GM12874 (cell line): ENCODE data around the gene CEP78.

ENCODE experiments used
- TF ChIP-seq, protein P1 (sequence below): IDR thresholded peaks from 2 replicates; pipeline ENCODE4 v1.5.1; 2011; ENCODE audit warnings: low read depth, mild to moderate bottlenecking, control low read depth, low read length, moderate library complexity; ENCODE audit not compliant: insufficient read depth

Gene CEP78, protein sequence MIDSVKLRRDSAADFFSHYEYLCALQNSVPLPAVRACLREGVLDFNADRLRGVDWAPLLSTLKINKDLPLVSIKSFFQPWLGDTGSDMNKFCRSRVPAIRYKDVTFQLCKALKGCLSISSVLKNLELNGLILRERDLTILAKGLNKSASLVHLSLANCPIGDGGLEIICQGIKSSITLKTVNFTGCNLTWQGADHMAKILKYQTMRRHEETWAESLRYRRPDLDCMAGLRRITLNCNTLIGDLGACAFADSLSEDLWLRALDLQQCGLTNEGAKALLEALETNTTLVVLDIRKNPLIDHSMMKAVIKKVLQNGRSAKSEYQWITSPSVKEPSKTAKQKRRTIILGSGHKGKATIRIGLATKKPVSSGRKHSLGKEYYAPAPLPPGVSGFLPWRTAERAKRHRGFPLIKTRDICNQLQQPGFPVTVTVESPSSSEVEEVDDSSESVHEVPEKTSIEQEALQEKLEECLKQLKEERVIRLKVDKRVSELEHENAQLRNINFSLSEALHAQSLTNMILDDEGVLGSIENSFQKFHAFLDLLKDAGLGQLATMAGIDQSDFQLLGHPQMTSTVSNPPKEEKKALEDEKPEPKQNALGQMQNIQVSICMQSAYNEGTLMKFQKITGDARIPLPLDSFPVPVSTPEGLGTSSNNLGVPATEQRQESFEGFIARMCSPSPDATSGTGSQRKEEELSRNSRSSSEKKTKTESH

DNA sequence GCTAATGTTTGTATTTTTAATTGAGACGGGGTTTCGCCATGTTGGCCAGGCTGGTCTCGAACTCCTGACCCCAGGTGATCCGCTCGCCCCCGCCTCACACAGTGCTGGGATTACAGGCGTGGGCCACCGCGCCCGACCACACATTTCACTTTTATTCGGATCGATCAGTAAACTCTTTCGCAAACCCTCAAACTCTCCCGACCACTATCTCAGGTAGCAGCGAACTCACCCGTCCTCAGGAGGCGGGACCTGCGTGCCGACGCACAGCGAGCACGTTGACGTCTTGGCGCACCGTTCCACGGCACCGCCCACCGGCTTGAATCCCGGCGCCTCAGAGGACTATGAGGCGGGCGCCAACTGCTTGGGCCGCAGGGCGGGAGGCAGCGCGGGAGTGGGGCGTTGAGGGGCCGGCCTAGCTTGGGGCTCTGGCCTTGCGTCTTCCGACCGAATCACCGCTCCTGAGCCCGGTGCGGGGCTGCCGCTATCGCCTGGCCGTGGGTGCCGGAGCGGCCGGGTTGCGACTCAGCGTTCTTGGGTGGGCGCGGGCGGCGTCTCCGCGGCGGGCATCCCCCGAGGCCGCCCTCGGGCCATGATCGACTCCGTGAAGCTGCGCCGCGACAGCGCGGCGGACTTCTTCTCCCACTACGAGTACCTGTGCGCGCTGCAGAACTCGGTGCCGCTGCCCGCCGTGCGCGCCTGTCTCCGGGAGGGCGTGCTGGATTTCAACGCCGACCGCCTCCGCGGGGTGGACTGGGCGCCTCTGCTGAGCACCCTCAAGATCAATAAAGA lies at the start of gene CEP78:
Gene CEP78 (plus strand): TSS at position 314 of the 789 bp plus-strand sequence. CDS start 276 bp downstream, at position 590.
- TF ChIP-seq, protein P1, sequence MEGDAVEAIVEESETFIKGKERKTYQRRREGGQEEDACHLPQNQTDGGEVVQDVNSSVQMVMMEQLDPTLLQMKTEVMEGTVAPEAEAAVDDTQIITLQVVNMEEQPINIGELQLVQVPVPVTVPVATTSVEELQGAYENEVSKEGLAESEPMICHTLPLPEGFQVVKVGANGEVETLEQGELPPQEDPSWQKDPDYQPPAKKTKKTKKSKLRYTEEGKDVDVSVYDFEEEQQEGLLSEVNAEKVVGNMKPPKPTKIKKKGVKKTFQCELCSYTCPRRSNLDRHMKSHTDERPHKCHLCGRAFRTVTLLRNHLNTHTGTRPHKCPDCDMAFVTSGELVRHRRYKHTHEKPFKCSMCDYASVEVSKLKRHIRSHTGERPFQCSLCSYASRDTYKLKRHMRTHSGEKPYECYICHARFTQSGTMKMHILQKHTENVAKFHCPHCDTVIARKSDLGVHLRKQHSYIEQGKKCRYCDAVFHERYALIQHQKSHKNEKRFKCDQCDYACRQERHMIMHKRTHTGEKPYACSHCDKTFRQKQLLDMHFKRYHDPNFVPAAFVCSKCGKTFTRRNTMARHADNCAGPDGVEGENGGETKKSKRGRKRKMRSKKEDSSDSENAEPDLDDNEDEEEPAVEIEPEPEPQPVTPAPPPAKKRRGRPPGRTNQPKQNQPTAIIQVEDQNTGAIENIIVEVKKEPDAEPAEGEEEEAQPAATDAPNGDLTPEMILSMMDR, result no peak

DNA sequence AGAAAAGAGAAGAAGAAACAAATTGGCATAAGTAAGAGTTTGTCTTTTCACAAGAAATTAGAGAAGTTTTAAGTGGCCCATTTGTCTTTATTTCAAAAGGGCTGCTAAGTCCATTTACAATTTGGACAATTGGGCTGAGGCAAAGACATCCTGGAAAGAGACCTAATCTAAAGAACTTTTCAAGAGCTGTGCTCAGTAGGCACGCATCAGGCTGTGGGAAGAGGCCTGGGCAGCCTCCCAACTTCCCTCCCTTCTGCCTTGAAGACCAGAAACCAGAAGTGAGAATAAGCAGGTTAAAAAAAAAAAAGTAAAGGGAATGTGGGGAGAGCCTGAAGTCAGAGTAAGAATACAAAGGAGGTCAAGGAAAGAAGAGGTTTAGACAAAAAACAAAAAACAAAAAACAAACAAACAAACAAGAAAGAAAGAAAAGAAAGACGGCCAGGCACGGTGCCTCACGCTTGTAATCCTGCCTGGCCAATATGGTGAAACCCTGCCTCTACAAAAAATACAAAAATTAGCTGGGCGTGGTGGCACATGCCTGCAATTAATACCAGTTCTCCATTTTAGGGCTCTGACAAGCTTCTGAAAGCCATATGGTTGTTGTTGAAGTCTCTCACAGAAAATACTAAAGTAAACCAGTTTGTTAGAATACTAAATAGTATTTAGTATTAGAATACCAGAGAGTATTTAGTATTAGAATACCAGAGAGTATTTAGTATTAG lies 48.0 kb upstream of the CEP78 start:
- TF ChIP-seq, protein P1, result no peak

DNA sequence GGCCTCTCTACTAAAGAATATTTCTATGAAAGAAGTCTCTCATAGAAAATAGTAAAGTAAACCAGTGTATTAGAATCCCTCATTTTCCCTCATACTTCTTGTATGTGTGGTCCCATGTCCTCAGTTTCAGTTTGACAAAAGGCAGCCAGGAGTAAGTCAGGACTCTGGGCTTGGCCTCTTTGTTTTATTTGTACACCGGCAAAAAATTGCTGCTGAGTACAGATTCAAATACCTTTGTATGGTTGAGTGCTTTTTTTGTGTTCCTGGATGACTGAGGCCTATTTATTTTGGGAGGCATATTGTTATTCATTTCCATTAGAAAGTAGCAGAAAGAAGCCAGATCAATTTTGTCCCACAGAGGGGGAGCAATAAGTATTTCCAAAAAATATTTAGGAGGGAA lies 47.3 kb upstream of the CEP78 start:
- TF ChIP-seq, protein P1, result no peak

DNA sequence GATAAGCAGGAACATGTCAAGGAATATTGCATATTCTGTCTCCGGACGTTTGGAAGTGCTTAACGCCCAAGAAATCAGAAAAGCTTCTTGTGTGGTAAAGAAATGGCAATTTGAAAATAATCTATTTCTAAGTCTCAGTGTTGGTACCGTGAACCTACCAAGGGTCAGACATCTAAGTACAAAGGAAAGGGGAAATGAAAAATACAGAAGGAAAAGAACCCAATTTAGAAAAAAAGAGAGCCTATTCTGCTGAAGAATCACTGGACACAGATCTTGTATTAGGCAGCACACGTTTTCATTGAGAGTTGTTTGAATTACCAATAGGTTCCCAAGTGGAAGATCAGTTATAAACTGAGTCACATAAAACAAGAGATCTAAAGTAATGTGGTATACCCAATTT lies 46.9 kb upstream of the CEP78 start:
- TF ChIP-seq, protein P1, result no peak

DNA sequence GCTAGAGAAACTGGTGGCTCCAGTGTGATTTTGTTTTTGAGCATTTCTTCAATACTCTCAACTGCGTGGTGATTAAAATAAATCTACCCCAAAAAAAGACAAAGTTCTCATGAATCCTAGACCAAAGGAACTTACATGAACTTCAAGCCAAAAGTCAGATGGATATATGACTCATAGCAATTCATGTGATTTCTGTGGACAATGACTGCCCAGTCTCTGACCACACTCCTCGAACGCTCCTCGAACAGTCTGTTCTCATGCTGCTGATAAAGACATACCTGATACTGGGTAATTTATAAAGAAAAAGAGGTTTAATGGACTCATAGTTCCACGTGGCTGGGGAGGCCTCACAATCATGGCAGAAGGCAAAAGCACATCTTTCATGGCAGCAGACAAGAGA lies 46.4 kb upstream of the CEP78 start:
- TF ChIP-seq, protein P1, result no peak

DNA sequence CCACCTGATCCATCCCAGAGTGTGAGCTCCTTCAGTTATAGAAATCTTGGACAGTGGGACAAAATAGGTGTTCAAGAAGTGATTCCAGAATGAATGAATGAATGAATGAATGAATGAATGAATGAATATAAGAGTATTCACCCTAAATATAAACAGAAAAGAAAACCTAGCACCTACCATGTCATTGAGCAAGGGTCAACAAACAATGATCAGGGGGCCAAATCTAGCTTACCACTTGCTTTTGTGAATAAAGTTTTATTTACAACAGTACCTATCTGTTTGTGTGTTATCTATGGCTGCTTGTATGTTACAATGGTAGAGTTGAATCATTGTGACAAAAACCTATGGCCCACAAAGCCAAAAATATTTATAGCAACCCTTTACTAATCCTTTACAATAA lies 43.9 kb upstream of the CEP78 start:
- TF ChIP-seq, protein P1, result no peak
